Activated CD4-positive, CD25-positive, alpha-beta regulatory T cell treated with anti-CD3 and anti-CD28 coated beads, Interleukin-2, amount 50 U/mL, for 72 hours (primary cell): ENCODE data around the gene TAS1R2.
"Not testable (repeated sequence)": the region's sequence is repeated elsewhere in the genome, so short reads cannot be mapped to it uniquely, and the experiment has no call there.

Source experiments
- DNase-seq: peaks from one replicate; pipeline ENCODE4 v3.0.0; 2021

Gene TAS1R2

DNA sequence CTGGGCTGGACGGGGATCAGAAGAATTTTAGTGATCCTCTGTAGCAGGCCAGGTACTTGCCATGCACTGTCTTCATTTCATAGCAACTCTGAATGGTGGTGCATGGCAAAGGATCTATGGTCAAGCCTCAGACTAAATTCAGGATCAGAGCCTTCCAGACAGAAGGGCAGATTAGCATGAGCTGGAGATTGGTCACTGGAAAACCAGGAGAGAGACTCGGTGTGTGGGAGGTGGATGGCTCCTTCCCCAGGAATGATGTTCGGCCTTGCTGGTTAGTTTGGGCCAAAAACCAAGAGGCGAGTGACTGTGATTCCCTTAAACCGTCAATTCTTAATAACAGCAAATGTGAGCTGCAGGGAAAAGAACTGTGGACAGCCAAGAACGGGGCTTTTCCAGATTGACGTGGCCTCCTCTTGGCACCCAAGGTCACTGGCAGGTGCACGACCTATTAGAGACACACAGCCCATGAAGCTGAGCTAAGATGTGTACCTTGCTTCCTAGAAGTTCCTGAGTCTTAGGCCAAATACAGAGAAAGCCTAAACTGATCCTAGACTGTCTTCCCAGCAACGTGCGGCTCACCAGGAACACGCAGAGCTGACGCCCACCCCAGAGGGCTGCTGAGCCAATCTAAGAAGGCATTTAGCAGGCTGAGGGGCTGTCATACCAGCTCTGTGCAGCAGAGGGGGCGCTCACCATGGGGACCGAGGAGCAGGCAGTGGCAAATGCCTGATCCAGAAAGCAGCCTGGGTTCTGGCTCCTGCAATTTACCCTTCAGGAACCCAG is 24.4 kb upstream of the TAS1R2 start:
- DNase-seq = peak; percentile 75

DNA sequence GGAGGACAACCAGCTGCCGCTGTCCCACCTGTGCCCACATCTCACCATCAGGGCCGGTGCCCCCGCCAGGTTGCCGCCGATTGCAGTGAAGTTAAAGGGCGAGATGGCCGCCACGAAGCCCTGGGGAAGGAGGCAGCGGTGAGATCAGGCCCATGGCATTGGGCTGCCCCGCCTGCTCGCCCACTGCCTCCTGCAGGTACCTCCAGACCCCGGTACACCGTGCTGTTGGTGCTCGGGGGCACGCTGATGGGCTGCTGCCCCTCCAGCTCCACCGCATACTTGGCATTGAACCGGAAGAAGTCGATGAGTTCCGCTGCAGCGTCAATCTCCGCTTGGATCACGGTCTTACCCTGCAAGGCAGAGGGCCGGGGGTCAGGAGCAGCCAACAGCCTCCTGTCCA is 23.6 kb upstream of the TAS1R2 start:
- no peak for DNase-seq

DNA sequence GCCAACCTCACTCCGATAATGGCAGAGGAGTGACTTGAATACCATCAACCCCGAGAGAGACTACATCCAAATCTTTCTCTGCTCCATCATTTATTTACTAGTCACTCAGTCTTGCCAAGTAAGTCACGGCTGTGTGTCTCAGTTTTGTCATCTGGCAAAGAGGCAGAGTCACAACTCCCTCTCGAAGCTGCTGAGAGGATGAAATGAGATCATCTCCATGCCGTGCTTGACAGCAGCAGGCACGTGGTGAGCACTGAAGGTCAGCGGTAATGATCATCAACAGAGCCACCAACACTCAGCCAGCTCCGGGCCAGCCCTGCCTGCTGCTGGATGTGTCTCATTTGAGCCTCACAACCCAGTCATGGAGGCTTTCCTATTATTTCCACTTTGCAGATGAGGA is 23.0 kb upstream of the TAS1R2 start:
- no peak for DNase-seq

DNA sequence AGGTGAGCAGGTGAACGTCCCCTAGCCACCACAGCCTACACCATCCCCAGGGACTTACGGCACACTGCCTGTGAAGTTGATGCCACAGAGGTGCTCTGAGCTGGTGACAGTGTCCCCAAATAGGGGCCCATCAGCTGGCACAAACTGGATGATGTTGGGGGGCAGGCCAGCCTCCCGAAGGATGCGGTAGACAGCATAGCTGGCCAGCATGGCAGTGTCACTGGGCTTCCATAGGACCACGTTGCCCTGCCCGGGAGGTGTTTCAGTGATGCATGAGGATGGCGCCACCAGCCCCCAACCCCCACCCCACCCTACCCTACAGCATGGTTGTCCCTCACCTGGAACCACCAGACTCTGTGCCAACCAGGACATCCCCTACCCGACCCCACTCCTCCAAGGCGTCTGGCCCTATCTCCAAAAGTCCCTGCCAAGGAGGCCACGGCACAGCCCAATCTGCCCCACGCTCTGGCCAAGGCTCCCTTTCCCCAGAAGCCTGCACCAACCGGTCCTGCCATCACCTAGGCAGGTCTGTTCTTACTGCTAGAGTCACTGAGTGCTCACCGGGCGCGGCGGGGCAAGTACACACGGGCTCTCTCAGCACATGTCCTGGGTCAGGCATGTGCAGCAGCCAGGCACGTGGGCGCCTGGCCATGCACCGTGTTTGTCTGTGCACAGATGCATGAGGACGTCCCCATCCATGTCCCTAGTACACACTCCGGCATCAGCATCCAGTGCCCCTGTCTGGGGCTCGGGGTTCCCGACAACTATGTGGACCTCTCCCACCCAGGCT is 22.4 kb upstream of the TAS1R2 start:
- no peak for DNase-seq

DNA sequence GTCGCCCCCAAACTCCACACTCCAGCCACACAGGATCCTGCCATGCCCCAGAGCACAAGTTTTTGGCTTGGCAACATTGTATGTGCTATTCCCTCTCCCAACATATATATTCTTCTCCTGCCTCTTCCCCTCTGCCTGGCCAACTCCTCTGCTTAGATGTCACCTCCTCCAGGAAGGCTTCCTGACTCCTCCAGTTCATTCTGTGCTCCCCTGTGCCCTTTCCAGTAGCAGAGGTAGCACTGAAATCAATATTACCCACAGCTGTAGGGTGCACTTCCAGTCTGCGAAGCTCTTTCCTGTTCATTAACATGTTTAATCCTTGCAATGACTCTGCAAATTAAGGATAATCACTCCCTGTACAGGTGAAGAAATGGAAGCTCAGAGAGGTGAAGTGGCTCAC is 21.7 kb upstream of the TAS1R2 start:
- DNase-seq = no peak

DNA sequence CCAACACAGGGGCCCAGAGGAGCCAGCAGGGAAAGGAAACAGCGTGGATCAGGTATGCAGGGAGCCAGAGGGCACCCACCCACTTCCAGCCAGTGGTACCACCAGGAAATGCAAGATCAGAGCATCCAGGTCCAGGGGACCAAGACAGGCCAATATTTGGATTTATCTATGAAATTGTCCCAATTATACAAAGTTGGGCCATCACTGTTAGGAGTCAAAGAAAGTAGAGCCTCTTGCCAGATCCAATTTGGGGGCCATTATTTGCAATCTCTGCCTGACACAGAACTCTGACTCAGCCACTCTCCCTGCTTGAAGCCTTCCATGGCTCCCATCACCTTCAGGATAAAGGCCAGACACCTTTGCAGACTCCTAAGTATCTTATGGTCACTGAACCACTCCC is 21.1 kb upstream of the TAS1R2 start:
- no peak for DNase-seq

DNA sequence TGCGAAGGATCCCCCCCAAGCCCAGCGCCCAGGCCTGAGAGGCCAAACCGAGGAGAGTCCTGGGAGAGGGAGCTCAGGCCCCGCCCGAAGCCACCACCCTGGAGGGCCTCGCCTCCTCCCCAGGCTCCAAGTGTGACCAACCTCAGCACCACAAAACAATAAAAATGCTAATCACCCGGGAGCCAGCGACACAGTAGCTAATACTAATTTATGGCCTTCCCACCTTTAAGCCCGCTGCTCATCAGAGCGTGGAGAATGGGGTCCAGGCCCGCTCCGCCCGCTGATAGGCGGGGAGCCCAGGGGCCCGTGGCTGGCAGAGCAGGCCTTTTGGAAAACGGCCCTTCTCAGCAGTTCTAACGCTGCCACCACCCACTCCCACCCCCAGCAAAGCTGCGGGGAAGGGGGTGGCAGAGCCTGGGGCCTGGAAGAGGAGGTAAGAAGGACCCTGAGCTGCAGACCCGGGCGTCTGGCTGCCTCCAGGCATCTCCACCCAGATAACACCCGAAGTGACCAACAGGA is 20.4 kb upstream of the TAS1R2 start:
- no peak for DNase-seq

DNA sequence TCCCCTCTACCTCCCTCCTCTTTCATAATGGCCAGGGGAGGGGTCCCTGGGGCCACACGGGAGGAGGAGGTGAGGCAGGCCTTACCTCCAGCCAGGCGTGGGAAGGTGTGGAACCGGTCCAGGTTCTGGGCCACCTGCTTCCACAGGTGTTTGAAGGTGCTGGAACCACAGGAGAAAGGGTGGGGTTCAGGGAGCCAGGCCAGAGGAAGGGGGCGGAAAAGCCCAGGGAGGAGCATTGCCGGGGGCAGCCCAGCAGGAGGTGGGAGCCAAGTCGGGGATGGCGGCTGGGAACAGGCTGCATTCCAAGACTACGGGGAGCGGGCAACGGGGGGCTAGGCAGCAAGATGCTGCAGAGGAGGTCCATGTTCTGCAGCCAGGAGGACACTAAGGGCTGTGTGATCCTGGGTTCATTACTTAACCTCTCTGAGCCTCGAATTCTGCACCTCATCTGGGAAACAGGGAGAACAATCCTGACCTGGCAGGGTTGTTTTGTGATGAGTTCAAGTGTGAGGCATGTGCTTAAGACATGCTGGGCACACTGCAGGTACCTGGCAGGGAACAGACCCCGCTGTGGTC is 19.8 kb upstream of the TAS1R2 start:
- no peak for DNase-seq

DNA sequence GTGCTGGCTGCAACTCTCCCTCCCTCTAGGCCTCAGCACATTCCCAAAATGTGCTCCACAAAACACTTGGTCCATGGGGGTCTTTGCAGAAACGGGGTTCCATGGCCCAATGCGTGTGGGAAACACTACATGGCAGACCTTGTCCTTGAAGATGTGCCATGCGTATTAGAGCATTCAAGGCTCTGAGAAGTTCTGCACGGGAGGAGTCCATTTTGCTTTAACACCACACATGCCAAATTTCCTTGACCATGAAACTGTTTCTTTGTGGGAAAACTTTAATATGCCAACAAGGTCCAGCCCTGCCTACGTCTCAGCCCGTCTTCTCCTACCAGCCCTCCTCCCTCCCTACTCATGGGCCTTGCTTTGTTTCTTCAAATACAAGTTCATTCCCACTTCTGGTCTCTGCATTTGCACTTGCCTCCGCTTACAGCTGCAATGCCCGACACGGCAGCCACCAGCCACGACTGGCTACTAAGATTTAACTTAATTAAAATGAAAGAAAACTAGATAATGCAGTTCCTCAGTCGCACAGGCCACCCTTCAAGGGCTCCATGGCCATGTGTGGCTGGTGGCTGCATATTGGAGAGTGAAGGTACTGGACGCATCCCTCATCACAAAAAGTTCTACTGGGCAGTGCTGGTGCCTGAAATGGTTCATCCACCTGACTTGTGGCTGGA is 19.2 kb upstream of the TAS1R2 start:
- DNase-seq = no peak

DNA sequence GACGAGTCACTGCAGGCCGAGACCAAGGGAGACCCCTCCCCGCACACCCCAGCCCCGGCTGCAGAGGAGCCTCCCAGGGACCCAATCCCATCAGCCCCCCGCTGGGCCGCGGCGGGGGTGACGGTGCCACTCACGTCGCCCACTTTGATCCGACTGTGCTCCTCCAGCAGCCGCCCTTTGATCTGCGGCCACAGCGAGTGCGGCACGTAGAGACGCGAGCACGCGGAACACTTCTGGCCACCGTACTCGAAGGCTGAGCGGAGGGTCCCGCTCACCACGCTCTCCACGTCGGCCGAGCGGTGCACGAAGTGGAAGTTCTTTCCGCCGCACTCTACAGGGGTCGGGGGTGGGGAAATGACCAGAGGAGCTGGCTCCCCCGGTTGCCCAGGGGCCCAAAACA is 17.8 kb upstream of the TAS1R2 start:
- DNase-seq = no peak

DNA sequence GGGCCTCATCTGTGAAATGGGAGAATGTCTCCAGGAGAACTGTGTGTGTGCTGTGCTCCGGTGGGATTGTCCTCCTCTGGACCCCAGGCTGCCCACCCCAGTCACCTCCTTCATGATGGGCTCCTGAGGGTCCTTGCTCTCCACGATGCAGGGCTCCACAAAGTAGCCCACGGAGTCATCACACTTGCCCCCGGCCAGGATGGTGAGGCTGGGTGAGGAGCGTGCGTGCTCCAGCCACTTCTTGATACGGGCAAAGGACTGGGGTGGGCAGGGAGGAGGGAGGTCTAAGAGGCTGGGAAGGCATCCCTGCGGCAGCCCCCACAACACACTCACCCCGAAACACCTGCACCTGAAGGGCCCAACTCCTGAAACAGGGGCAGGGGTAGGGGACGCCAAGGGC is 16.8 kb upstream of the TAS1R2 start:
- DNase-seq = no peak

DNA sequence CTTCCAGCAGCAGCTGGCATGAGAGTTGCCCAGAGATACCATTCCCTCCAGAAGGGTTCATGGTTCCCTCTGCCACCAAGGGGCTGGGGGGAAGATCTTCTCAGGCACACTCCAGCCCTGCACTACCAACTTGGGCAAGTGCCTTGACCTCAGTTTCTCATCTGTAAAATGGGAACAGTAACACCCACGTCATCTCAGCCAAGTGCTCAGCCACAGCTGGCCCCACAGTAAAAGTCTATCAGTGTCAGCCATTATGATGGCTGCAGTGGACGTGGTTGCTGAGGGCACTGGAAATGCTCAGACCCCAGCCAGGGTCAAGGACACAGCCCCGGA is 16.3 kb upstream of the TAS1R2 start:
- no peak for DNase-seq

DNA sequence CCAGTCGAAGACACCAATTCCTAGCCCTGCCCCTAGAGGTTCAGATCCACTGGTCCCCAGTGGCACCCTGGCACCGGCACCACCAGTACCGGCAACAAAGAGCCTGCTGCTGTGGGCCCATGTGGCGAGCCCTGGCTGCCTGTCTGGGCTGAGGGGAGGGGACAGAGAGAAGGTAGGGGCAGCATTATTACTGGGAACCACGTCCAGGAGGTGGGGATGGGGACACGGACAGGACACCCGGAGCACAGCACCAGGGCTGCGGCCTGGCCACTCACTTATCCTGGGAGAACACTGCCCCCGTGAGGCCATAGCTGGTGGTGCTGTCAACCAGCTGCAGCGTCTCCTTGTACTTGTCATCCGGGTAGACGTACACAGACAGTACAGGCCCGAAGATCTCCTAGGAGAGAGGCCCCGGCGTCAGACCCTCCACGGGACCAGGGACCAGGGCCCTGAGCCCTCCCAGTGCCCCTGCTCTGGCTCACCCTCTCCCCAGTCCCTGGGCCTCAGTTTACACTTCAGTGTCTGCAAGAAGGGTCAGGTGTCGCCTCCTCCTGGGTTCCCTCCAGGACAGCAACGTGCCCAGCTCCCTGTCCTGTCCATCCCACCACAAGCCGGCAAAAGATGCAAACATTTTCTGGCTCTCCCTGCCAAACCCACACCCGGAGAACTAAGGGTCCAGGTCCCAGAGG is 15.8 kb upstream of the TAS1R2 start:
- DNase-seq = peak; percentile 73

DNA sequence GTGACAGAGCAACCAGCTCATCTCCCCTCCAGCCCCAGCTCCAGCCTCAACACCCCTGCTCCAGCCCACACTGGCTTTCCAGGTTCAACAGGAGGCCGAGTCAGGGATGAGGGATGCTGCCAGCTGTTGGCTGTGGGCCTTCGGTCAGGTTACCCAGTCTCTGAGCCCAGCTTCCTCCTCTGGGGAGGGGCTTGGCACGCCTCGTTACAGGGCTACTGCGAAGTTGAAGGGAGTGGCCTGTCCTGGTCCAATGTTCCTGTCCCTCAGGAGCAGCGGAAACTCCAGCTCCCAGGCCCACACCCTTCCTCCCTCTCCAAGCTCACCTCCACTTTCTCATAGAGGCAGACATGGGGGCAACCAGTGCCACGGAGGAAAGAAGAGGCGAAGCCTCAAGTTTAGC is 15.1 kb upstream of the TAS1R2 start:
- no peak for DNase-seq

DNA sequence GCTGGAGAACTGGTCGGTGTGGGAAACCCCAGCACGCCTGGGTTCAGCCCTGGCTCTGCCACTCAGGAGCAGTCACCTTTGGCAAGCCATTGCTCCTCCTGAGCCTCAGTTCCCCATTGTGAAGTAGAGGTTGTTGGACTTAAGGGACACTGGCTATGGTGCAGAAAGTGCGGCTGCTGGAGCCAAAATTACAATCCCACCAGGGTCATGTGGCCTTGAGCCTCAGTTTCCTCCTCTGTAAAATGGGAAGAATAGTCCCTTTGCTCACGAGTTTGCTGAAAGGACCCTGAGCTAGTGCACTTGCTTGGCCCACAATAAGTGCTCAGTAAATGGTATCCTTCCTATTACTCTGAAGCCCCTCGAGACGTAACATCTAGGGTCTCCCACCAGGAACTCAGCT is 14.6 kb upstream of the TAS1R2 start:
- DNase-seq = no peak

DNA sequence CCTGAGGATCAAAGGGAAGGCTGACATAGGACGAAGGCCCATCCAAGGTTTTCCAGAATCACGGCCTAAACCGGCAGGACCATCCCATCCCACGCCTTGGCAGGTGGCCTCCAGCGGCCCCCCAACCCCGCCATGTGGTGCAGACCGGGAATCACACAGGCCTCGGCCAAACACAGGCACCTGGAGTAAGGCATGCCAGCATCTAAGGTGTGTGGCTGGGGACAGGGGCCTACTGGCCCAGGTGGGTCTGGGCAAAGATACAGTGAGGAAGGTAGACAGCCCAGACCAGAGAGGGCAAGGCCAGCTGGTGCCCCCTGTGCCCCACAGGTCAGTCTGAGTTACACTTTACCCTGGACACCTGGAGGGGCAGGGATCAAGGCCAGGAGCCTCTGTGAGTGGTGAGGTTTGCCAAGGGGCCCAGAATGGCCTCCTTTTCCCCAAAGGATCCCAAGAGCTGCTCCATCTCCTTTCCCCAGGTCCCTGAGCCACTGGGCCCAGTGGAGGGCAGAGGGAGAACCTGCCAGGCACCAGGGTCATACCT is 12.7 kb upstream of the TAS1R2 start:
- DNase-seq = no peak

DNA sequence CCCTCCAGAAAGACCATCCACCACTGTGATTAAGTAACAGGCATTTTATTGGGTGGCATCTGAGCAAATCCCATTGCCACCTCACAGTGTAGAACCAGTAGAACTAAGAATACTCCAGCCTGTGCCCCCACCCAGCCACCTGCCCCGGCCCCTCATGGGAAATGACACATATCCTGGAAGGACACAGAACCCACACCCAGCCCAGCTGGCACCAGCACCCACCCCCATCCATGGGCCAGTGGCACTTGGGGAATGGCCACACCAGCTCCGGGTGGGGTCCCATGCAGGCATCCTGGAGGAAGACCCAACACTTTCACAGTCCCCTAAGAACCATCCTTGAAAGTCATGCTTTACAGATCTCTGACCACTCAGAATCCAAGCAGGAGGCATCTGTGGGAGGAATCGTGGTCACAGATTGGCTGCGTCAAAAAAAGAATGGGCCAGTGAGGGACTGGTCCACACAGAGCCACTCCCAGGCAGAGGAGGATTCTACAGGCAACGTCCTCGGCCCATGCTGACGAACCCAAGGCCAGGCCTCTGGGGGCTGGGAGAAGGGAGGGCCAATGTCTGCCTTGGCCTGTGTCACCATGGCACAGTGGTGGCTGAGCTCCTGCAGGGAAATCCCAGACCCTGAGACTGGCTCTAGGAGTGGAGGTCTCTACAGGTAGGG is 12.1 kb upstream of the TAS1R2 start:
- no peak for DNase-seq

DNA sequence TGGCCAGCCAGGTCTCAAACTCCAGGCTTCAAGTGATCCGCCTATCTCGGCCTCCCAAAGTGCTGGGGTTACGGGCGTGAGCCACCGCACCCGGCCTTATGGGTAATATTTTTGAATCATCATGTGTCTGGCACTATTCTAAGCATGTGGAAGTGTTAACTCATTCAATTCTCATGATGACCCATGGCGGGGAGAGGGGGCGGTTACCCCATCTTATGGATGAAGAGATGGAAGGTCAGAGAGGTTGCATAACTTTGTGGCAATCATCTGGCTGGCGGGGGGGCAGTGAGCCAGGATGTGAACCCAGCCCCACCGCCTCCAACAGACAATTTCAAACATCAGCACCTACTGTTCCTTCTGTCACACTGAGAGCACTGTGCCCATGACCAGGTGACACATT is 11.5 kb upstream of the TAS1R2 start:
- DNase-seq = no peak

DNA sequence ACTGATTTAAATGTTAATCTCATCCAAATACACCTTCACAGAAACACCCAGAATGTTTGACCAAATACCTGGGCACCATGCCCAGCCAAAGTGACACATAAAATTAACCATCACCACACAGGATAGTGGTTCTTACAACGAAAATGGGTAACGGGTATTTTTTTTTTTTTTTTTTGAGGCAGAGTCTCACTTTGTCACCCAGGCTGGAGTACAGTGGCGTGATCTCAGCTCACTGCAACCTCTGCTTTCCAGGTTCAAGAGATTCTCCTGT is 11.1 kb upstream of the TAS1R2 start:
- not testable (repeated sequence) for DNase-seq

DNA sequence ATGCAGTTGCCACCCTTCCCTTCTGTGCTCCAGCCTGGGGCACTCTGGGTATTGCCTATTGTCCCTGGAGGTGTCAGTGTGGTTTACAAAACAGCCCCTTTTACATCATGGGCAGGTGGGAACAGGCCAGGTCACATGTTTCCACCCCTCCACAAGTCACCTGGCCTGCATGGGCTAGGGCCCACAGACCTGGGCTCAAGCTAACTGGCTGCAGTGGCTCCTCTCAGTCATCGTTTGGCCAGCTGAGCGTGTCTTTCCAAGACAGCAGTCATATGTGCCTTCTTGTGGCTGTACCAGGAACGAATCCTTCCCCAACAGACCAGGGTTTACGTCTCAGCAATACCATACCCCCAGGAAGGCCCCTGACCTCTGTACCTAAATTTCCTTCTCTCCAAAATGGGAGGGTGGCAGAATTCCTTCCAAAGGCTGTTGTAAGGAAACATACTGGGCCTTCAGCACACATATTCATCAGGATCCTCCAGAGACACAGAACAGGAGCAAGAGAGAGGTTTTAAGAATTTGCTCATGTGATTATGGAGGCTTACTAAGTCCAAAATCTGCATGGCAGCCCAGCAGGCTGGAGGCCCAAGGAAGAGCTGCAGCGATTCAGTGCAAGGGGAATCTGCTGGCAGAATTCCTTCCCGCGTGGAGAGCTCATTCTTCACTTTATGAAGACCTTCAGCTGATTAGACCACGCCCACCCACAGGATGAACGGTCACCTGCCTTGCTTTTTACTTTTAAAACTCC is 10.6 kb upstream of the TAS1R2 start:
- no peak for DNase-seq

DNA sequence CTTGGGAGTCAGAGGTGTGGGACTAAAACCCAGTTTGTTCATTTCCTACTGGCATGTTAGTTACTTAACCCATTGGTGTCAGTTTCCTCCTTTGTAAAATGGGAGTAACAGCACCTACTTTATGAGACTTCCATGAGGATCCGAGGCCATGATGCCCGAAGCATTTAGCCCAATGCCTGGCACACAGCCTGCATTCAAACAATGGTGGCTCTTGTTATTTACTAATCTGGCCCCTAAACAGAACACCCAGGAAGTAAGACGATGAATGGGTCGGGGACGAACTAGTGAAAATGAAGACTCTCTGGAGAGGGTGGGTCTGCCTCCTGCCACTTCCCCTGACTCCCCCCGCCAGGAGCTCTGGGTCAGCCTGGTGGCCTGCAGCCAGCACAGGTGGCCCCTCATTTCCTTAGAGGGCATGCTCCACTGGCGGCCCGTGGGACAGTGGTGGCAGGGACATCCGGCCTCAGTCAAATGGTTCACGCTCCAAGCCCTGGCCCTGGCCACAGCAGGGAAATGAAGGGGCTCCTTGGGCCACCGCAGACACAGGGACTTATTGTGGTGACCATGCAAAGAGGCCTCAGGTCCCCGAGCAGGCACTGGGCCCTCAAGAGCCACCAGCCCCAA is 9.5 kb upstream of the TAS1R2 start:
- DNase-seq = no peak
